HG03095 (cell line): ENCODE data around the gene SH2D3A.

Experiments used
- ATAC-seq: cut with Tn5 transposase; IDR thresholded peaks from one replicate; pipeline ENCODE4 v1.9.1; 2021; ENCODE audit warnings: moderate library complexity; ENCODE audit not compliant: unreplicated experiment

The SH2D3A gene

GRCh38 chr19:6723108-6723618 lies 44.1 kb downstream of the SH2D3A start:
- ATAC-seq = no peak

GRCh38 chr19:6721773-6722172 lies 45.5 kb downstream of the SH2D3A start:
- ATAC-seq = no peak

GRCh38 chr19:6721138-6721474 lies 46.1 kb downstream of the SH2D3A start:
- ATAC-seq = no peak

GRCh38 chr19:6720369-6721137 lies 46.7 kb downstream of the SH2D3A start, which contains the start of gene C3:
Gene C3 (minus strand): TSS chr19:6720650. CDS start chr19:6720589, 61 bp downstream.
- no peak for ATAC-seq

GRCh38 chr19:6719992-6720368 lies 47.3 kb downstream of the SH2D3A start:
- ATAC-seq = no peak

GRCh38 chr19:6719540-6719861 lies 47.7 kb downstream of the SH2D3A start:
- ATAC-seq = no peak

- no peak for ATAC-seq
These were observed 48.3 kb downstream of the SH2D3A start for GRCh38 chr19:6718741-6719539.

- ATAC-seq = no peak
These were observed 49.0 kb downstream of the SH2D3A start for GRCh38 chr19:6718111-6718740.

GRCh38 chr19:6717441-6717971 lies 49.7 kb downstream of the SH2D3A start:
- ATAC-seq = no peak

GRCh38 chr19:6717036-6717435 lies 50.2 kb downstream of the SH2D3A start:
- ATAC-seq = no peak

- ATAC-seq = no peak
These were observed 50.6 kb downstream of the SH2D3A start for GRCh38 chr19:6716610-6716970.

GRCh38 chr19:6714749-6715555 lies 52.3 kb downstream of the SH2D3A start:
- ATAC-seq = no peak

GRCh38 chr19:6713773-6714692 lies 53.2 kb downstream of the SH2D3A start:
- ATAC-seq = no peak

- no peak for ATAC-seq
These were observed 54.3 kb downstream of the SH2D3A start for GRCh38 chr19:6712692-6713670.

GRCh38 chr19:6712231-6712630 lies 55.0 kb downstream of the SH2D3A start:
- ATAC-seq = no peak

GRCh38 chr19:6711605-6712004 lies 55.6 kb downstream of the SH2D3A start:
- ATAC-seq = no peak

GRCh38 chr19:6711078-6711361 lies 56.2 kb downstream of the SH2D3A start:
- ATAC-seq = no peak

- ATAC-seq = no peak
These were observed 56.8 kb downstream of the SH2D3A start for GRCh38 chr19:6710273-6711077.
